Loucy (cell line): ENCODE data around the gene GDPD5.

Experiments
- CTCF ChIP-seq: fragments of 200-600 bp; sonication (generic); conservative IDR thresholded peaks from 2 replicates; pipeline ENCODE4 v1.5.1; 2014; ENCODE audit warnings: mild to moderate bottlenecking, antibody characterized with exemption, low read length
- EZH2phosphoT487 ChIP-seq: fragments of 200-600 bp; IDR thresholded peaks from 2 replicates; pipeline ENCODE4 v1.6.1; 2018; ENCODE audit warnings: antibody characterized with exemption, mild to moderate bottlenecking, moderate library complexity, borderline replicate concordance

GRCh38 chr11:75453916-75454655, 71.7 kb downstream of the GDPD5 start:
- no peak for TF ChIP-seq CTCF
- no peak for TF ChIP-seq EZH2phosphoT487
